ENCODE measurements around the gene CALN1.

CALN1 gene

DNA sequence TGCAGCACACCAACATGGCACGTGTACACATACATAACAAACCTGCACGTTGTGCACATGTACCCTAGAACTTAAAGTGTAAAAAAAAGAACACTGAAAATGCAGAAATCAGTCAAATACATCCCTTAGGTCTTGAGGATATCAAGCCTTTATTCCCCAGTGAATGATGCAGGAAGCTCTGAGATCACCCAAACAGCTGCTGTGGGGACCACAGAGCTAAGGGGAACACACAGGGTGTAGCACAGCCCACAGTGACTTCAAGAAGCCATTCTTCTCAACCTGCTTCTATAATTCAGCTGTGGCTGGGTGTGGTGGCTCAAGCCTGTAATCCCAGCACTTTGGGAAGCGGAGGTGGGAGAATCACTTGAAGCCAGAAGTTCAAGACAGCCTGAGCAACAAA lies 314.9 kb downstream of the CALN1 start:
- TF ChIP-seq, protein P1, sequence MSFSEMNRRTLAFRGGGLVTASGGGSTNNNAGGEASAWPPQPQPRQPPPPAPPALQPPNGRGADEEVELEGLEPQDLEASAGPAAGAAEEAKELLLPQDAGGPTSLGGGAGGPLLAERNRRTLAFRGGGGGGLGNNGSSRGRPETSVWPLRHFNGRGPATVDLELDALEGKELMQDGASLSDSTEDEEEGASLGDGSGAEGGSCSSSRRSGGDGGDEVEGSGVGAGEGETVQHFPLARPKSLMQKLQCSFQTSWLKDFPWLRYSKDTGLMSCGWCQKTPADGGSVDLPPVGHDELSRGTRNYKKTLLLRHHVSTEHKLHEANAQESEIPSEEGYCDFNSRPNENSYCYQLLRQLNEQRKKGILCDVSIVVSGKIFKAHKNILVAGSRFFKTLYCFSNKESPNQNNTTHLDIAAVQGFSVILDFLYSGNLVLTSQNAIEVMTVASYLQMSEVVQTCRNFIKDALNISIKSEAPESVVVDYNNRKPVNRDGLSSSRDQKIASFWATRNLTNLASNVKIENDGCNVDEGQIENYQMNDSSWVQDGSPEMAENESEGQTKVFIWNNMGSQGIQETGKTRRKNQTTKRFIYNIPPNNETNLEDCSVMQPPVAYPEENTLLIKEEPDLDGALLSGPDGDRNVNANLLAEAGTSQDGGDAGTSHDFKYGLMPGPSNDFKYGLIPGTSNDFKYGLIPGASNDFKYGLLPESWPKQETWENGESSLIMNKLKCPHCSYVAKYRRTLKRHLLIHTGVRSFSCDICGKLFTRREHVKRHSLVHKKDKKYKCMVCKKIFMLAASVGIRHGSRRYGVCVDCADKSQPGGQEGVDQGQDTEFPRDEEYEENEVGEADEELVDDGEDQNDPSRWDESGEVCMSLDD (tag by site-specific recombination; IDR thresholded peaks at IDR 0.05) = no peak
- no peak for TF ChIP-seq ZNF391 (tag by site-specific recombination; IDR thresholded peaks at IDR 0.05; ENCODE audit: borderline replicate concordance, low read depth)
- TF ChIP-seq ZNF140 (tag by site-specific recombination; IDR thresholded peaks at IDR 0.05) = no peak
- no peak for TF ChIP-seq OSR2 (tag by site-specific recombination; IDR thresholded peaks at IDR 0.05)
- TF ChIP-seq ZNF624 (tag by site-specific recombination; IDR thresholded peaks at IDR 0.05) = no peak
- TF ChIP-seq GLI2 (tag by site-specific recombination; IDR thresholded peaks at IDR 0.05; ENCODE audit: borderline replicate concordance, low read depth) = no peak
- TF ChIP-seq, protein P2, sequence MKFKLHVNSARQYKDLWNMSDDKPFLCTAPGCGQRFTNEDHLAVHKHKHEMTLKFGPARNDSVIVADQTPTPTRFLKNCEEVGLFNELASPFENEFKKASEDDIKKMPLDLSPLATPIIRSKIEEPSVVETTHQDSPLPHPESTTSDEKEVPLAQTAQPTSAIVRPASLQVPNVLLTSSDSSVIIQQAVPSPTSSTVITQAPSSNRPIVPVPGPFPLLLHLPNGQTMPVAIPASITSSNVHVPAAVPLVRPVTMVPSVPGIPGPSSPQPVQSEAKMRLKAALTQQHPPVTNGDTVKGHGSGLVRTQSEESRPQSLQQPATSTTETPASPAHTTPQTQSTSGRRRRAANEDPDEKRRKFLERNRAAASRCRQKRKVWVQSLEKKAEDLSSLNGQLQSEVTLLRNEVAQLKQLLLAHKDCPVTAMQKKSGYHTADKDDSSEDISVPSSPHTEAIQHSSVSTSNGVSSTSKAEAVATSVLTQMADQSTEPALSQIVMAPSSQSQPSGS (tag by site-specific recombination; IDR thresholded peaks at IDR 0.05; ENCODE audit: low read depth) = no peak
- no peak for TF ChIP-seq ZNF423 (tag by site-specific recombination; IDR thresholded peaks at IDR 0.05)
- no peak for TF ChIP-seq ZNF121 (tag by site-specific recombination; IDR thresholded peaks at IDR 0.05)
- no peak for TF ChIP-seq ZNF660 (tag by site-specific recombination; IDR thresholded peaks at IDR 0.05)
- no peak for TF ChIP-seq ZNF626 (tag by site-specific recombination; IDR thresholded peaks at IDR 0.05)
- no peak for TF ChIP-seq ZNF223 (tag by site-specific recombination; IDR thresholded peaks at IDR 0.05)
- no peak for TF ChIP-seq ZIC2 (tag by site-specific recombination; IDR thresholded peaks at IDR 0.05)
- no peak for TF ChIP-seq KLF10 (tag by site-specific recombination; IDR thresholded peaks at IDR 0.05)
- TF ChIP-seq, protein P3, sequence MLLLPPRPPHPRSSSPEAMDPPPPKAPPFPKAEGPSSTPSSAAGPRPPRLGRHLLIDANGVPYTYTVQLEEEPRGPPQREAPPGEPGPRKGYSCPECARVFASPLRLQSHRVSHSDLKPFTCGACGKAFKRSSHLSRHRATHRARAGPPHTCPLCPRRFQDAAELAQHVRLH (tag by site-specific recombination; IDR thresholded peaks at IDR 0.05) = no peak
- no peak for TF ChIP-seq GLIS2 (tag by site-specific recombination; IDR thresholded peaks at IDR 0.05)
- TF ChIP-seq ZNF621 (tag by site-specific recombination; IDR thresholded peaks at IDR 0.05) = no peak
- no peak for TF ChIP-seq ZNF394 (tag by site-specific recombination; IDR thresholded peaks at IDR 0.05; ENCODE audit: borderline replicate concordance)
- Histone ChIP-seq H3K27ac (ENCODE audit: extremely low read depth, low read depth, low read length) (no peak overlapping the region), H3K4me3 (ENCODE audit: low read depth, low read length) (no peak overlapping the region), H3K4me1 (ENCODE audit: control insufficient read depth, insufficient read depth, low read length) (no peaks in the 10 kb centered on the region), H3K9me3 (ENCODE audit: control insufficient read depth, insufficient read depth, low read depth, low read length) (no peaks in the 10 kb centered on the region), H3K36me3 (ENCODE audit: control insufficient read depth in 2 of 2, insufficient read depth in 1 of 2, low read length in 2 of 2) (no peaks in the 10 kb centered on the region)
- ChIA-PET POLR2A (no interaction called here), CTCF (no interaction called here)

DNA sequence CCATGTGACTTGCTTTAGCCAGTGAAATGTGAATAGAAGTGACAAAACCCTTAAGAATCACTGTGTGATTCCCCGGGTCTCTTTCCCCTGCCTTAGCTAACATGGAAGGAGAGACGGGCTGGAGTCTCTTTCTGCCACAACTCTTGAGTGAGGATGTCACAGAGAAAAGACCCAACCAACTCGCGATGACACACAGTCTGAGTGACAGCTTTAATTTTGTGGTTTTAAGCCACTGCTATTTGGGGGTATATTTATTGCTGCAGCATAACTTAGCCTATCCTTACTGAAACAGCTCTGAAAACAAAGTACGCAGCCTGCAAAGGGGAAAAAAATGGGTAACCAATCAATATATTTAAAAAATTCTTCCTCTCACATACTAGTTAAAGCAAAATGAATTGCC lies 319.4 kb downstream of the CALN1 start:
- CTCF ChIA-PET = no interaction called here

More for the DNA sequence above, 319.4 kb downstream of the CALN1 start:
- POLR2A ChIA-PET = no interaction called here
- TF ChIP-seq ZNF140 (tag by site-specific recombination; IDR thresholded peaks at IDR 0.05) = no peak
- TF ChIP-seq, protein P1 (tag by site-specific recombination; IDR thresholded peaks at IDR 0.05) = no peak
- Histone ChIP-seq H3K9me3 (ENCODE audit: control insufficient read depth, insufficient read depth, low read depth, low read length) (no peaks in the 10 kb centered on the region), H3K4me1 (ENCODE audit: control insufficient read depth, insufficient read depth, low read length) (no peaks in the 10 kb centered on the region), H3K36me3 (ENCODE audit: control insufficient read depth in 2 of 2, insufficient read depth in 1 of 2, low read length in 2 of 2) (no peaks in the 10 kb centered on the region), H3K27ac (ENCODE audit: extremely low read depth, low read depth, low read length) (no peak overlapping the region), H3K4me3 (ENCODE audit: low read depth, low read length) (no peak overlapping the region)
